ENCODE results near the gene SH3RF1.
A peak's percentile ranks its signal among the peaks of the same experiment; 100 is the strongest.
"Not testable (repeated sequence)": the region's sequence is repeated elsewhere in the genome, so short reads cannot be mapped to it uniquely, and the experiment has no call there.

The SH3RF1 gene

GRCh38 chr4:169286562-169287301 is 16.0 kb upstream of the SH3RF1 start:
- TF ChIP-seq CTCF (IDR thresholded peaks at IDR 0.05; ENCODE audit: insufficient read depth, low read depth, low read length, missing control alignments), result peak; percentile 32
- peak; percentile 33 for DNase-seq (ENCODE audit: low read depth)

GRCh38 chr4:169283114-169283509 is 12.4 kb upstream of the SH3RF1 start:
- DNase-seq (ENCODE audit: low read depth), result no peak
- no peak overlapping the region for H3K4me3 ChIP-seq (ENCODE audit: low read depth, low read length)
- TF ChIP-seq CTCF (IDR thresholded peaks at IDR 0.05; ENCODE audit: insufficient read depth, low read depth, low read length, missing control alignments), result no peak

More at GRCh38 chr4:169286562-169287301, 16.0 kb upstream of the SH3RF1 start:
- H3K4me3 ChIP-seq (ENCODE audit: low read depth, low read length), result no peak overlapping the region

GRCh38 chr4:169282429-169283113 is 11.8 kb upstream of the SH3RF1 start:
- no peak for DNase-seq (ENCODE audit: low read depth)
- H3K4me3 ChIP-seq (ENCODE audit: low read depth, low read length), result no peak overlapping the region
- no peak for TF ChIP-seq CTCF (IDR thresholded peaks at IDR 0.05; ENCODE audit: insufficient read depth, low read depth, low read length, missing control alignments)

- no peak for TF ChIP-seq CTCF (IDR thresholded peaks at IDR 0.05; ENCODE audit: insufficient read depth, low read depth, low read length, missing control alignments)
- no peak for DNase-seq (ENCODE audit: low read depth)
- no peak overlapping the region for H3K4me3 ChIP-seq (ENCODE audit: low read depth, low read length)
Measured at GRCh38 chr4:169279108-169279507, 8.4 kb upstream of the SH3RF1 start.

- TF ChIP-seq CTCF (IDR thresholded peaks at IDR 0.05; ENCODE audit: insufficient read depth, low read depth, low read length, missing control alignments), result no peak
- no peak for DNase-seq (ENCODE audit: low read depth)
- no peak overlapping the region for H3K4me3 ChIP-seq (ENCODE audit: low read depth, low read length)
Measured at GRCh38 chr4:169278624-169279023, 7.9 kb upstream of the SH3RF1 start.

- DNase-seq (ENCODE audit: low read depth); H3K4me3 ChIP-seq (ENCODE audit: low read depth, low read length): not testable (repeated sequence)
Measured at GRCh38 chr4:169277838-169278237, 7.1 kb upstream of the SH3RF1 start.

GRCh38 chr4:169275180-169275579 is 4.4 kb upstream of the SH3RF1 start:
- H3K4me3 ChIP-seq (ENCODE audit: low read depth, low read length), result no peak overlapping the region
- TF ChIP-seq CTCF (IDR thresholded peaks at IDR 0.05; ENCODE audit: insufficient read depth, low read depth, low read length, missing control alignments), result no peak
- no peak for DNase-seq (ENCODE audit: low read depth)

All from GM12865 (cell line).